Dermis blood vessel endothelial cell (primary cell): ENCODE results near the gene PHF1. TPM values are rescaled to one million over a fixed set of nuclear protein-coding genes. Genes with fewer than 3 reads are reported as not detected.

Experiments
- DNase-seq: peaks from one replicate; pipeline ENCODE4 v3.0.0; 2010
- total RNA-seq: library from RNA; depleted of rRNA; stranded (reverse); fragments of >200 nt; gene quantifications from 2 replicates; pipeline ENCODE4 v1.2.3, GENCODE V29; 2014

The PHF1 gene
- total RNA-seq, 1 donor from 2014 or later = 16.5 TPM

DNA sequence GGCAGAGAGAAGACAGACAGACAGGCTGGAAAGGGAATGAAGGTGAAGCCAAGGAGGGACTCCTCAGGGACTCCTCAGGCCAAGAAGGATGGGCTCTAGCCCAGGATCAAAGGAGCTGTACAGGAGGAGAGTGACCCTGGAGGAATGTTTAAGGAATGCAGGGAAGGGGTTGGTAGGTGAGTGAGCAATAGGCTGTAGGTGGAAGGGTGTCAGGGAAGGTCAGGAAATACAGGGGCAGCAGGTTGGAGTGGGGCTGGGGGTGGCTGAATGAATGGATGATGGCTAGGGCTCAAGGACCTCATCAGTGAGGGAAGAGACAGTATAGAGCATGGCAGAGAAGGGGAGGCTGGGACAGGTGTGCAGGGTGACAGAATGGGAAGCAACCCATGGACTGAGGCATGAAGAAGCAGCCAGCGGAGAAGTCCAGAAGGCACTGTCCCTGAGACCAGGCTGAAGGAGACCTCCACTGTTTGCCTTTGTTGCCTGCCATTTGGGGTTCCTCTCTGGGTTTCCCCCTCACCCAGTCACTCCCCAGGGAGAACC is 22.3 kb downstream of the PHF1 start:
- no peak for DNase-seq

DNA sequence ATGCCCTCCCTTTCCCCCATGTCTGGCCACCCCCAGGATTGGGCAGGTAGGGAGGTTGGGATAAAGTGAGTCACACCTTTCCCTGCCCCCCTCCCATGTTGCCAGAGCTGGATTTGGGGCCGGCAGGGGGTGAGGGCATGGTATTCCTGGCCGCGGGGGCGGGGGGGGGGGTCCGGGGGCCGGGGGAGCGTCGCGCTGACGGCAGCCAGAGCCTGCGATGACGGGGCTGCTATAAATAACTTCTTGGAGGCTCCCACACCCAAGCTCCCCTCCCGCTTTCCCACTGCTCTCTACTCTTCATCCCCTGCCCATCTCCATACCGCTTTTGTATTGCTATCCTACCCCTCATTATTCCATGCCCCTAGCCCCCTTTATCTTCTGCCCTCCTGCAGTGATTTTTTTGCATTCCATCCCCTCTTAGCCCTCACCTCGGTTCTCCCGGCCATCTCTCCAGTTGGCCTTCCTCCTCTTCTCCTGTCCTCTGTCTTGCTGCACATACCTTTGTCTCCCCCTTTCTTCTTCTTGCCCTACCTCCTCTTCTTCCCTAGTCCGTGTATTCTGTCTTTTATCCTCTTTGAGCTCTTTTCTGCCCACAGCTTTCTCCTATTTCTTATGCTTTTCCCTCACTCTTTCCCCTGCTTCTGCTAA is 22.9 kb downstream of the PHF1 start:
- DNase-seq = no peak

DNA sequence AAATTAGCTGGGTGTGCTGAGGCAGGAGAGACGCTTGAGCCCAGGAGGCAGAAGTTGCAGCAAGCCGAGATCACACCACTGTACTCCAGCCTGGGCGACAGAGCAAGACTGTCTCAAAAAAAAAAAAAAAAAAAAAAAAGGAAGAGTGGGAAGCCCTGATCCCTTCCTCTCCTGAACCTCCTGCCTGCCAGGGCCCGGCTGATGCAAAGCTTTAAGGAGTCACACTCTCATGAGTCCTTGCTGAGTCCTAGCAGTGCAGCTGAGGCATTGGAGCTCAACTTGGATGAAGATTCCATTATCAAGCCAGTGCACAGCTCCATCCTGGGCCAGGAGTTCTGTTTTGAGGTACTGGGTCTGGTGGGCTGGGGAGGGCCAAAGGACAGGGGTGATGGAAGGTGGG is 24.1 kb downstream of the PHF1 start:
- no peak for DNase-seq

DNA sequence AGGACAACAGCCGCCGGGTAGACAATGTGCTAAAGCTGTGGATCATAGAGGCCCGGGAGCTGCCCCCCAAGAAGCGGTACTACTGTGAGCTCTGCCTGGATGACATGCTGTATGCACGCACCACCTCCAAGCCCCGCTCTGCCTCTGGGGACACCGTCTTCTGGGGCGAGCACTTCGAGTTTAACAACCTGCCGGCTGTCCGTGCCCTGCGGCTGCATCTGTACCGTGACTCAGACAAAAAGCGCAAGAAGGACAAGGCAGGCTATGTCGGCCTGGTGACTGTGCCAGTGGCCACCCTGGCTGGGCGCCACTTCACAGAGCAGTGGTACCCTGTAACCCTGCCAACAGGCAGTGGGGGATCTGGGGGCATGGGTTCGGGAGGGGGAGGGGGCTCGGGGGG is 26.9 kb downstream of the PHF1 start:
- DNase-seq = no peak

DNA sequence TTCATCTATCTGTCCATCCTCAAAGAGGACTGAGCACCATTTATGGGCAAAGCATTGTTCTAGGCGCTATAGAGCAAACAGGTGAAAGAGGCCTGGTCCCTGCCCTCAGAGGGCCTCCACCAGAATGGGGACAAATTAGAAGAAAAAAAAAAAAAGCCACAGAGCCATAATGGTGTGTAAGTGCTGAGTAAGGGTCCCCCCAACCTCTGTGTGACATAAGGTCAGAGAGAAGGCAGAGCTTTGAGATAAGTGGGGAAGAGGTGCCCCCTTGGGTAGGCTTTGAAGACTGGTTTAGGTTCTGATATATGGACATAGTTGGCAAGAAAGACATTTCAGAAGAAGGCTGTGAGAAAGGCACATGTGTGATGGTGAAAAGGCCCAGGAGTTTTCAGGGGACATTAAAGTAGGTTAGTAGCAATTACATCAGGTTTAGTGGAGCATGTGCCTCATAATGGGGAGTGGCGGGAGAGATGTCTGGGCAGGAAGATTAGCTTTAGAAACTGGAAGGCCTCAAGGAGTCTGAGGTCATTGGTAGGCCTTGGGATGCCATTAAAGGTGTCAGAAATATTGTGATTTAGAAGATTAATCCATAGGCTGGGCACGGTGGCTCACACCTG is 28.3 kb downstream of the PHF1 start:
- DNase-seq = no peak

DNA sequence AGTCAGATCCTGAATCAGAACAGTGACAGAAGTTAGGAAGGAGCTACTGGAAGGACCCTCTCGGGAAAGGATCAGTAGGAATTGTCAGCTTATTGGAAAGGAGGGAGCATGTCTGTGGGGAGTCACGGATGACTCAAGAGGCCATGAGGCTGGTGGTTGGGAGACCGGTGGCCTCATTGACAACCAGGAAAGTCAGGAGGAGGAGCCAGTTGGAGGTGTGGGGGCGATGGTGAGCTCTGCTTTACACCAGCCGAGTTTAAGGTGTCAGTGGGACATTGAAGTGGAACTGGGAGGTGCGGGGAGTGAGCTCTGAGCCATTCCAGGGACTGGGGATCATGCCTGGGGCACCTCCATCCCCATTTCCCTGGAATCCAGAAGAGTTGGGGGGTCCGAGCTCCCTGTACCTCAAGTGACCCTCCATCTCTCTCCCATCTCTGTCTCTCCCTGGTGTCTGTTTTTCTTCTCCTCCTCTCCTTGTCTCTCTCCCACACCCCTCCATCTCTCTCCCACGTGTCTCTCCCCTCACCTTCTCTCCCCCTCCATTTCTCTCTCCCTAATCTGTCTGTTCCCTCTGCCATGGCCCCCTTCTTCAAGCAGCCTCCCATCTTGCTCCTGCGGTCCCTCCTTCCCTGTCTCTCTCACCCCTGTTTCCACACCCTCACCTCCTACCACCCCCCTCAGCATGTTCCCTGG is 29.3 kb downstream of the PHF1 start:
- DNase-seq = no peak

DNA sequence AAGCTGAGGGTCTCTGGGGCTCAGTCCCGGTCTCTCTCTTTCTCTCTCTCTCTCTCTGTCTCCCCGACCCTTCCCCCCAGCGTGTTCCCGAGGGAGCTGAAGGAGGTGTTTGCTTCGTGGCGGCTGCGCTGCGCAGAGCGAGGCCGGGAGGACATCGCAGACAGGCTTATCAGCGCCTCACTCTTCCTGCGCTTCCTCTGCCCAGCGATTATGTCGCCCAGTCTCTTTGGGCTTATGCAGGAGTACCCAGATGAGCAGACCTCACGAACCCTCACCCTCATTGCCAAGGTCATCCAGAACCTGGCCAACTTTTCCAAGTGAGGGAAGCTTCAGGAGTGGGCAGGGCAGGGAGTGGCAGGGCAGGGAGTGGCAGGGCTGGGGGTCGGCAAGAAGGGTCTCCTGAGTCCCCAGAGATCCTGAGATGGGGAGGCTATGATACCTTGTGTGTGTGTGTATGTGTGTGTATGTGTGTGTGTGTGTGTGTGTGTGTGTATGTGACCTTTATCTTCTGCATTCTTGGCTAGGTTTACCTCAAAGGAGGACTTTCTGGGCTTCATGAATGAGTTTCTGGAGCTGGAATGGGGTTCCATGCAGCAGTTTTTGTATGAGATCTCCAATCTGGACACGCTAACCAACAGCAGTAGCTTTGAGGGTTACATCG is 30.0 kb downstream of the PHF1 start:
- DNase-seq = no peak

DNA sequence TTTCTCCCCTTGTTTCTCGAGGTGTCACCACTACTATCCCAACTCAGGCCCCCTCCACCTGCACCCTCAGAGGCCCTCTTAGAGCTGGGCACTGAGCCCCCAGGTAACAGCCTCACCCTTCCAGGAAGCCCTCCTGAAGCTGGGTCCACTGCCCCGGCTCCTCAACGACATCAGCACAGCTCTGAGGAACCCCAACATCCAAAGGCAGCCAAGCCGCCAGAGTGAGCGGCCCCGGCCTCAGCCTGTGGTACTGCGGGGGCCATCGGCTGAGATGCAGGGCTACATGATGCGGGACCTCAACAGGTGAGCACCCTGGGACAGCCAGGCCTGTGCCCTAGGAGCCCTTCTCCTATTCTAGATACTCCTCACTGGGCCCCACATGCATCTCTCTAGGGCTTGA is 30.6 kb downstream of the PHF1 start:
- DNase-seq = no peak

DNA sequence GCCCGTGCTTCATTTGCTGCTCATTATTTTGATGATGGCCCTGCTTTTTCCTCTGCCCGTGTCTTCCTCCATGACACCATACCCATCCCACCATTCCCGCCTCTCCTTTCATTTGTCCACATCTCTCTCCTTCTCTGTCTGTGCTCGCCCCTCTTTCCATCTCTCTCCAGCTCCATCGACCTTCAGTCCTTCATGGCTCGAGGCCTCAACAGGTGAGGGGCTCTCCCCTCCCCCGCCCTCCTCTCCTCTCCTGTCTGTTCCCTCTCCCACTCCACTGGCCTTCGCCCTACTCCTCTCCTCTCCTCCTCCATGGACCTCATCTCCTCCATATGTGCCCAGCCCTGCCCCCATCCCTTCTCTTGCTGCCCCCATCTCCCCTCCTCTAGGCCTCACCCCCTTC is 31.5 kb downstream of the PHF1 start:
- no peak for DNase-seq

DNA sequence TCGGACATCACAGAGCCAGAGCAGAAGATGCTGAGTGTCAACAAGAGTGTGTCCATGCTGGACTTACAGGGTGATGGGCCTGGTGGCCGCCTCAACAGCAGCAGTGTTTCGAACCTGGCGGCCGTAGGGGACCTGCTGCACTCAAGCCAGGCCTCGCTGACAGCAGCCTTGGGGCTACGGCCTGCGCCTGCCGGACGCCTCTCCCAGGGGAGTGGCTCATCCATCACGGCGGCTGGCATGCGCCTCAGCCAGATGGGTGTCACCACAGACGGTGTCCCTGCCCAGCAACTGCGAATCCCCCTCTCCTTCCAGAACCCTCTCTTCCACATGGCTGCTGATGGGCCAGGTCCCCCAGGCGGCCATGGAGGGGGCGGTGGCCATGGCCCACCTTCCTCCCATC is 32.2 kb downstream of the PHF1 start:
- DNase-seq = no peak

DNA sequence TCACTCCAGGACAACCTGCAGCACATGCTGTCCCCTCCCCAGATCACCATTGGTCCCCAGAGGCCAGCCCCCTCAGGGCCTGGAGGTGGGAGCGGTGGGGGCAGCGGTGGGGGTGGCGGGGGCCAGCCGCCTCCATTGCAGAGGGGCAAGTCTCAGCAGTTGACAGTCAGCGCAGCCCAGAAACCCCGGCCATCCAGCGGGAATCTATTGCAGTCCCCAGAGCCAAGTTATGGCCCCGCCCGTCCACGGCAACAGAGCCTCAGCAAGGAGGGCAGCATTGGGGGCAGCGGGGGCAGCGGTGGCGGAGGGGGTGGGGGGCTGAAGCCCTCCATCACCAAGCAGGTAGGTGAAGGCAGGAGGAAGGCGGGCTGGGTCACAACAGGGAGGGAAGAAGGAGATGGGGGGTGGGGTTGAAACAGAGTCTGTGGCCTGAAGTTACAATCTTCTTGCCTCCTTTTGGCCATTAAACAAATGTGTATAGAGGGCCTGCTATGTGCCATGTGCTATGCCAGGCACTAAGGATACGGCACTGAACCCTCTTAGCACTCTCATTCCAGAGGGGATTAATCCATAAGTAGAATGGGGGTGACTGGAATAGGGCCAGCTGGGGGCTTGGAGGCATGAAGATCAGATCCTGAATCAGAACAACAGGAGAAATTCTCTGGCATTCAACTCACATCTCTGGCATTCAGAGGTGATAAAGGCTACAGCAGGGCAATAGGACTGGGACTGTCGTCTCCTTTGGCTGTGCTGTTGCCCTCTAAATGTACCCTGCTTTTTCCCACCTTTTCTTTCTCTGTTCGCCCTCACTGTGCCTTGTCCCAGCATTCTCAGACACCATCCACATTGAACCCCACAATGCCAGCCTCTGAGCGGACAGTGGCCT is 33.0 kb downstream of the PHF1 start:
- no peak for DNase-seq

DNA sequence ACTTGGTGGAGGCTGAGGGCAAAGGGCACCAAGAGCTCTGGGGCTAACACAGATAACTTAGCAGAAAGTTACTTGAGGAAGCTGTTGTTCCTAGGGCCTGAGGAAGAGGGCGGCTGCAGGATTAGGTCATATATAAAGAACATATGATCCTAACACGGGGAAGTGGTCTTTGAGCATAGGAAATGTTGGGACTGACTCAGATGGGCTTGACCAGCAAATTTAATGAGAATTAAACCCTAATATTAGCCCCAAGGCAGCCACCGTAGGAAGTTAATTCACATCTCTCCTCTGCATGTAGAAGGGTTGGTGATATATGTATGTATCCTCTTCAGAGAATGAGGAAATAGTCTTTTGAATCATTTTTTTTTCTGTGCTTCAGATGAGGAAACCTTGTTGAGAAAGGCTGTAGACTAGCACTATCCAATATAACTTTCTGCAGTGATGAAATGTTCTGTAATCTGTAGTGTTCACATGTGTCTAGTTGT is 34.3 kb downstream of the PHF1 start:
- DNase-seq = no peak

DNA sequence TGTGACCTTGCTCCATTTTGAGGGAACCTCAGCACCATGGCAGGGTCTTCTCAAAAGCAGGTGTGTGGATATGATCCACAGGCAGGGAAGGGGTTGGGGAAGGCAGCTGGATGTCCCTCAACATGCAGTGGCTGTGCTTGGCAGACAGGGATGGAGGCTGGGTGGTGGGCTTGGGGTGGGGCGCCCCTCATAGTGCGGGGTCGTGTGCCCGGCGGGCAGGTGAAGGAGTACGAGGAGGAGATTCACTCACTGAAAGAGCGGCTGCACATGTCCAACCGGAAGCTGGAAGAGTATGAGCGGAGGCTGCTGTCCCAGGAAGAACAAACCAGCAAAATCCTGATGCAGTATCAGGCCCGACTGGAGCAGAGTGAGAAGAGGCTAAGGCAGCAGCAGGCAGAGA is 35.5 kb downstream of the PHF1 start:
- DNase-seq = no peak

DNA sequence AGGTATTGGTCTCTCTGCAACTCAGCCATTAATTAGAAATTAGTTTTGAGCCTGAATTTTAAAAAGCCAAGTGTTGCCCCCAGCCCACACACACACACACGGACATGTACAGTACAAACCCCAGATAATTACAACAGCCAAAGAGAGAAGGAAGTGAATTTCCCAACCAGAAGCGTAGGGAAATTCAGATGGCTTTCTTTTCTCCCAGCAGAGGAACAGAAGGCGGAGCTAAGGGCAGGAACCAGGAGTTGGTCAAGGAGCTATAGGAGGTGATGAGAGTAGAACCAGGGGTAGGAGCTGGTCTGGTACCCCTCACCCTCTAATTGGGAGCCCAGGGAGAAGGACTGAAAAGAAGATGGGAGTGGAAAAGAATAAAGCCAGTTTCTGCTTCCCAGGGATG is 39.6 kb downstream of the PHF1 start:
- DNase-seq = no peak

DNA sequence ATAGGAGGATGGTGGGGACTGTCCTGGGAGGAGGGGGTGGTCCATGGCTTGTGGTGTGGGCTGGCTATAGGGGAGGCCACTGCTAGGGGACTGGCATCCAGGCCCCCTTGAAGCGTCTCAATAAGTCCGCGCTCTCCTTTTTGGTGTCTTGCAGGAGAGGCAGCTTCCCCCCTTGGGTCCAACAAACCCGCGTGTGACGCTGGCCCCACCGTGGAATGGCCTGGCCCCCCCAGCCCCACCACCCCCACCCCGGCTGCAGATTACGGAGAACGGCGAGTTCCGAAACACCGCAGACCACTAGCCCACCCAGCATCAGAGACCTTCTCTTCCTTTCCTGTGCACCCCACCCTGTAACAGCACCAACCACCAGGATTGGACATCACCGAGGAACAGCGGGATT is 40.8 kb downstream of the PHF1 start:
- DNase-seq = no peak

DNA sequence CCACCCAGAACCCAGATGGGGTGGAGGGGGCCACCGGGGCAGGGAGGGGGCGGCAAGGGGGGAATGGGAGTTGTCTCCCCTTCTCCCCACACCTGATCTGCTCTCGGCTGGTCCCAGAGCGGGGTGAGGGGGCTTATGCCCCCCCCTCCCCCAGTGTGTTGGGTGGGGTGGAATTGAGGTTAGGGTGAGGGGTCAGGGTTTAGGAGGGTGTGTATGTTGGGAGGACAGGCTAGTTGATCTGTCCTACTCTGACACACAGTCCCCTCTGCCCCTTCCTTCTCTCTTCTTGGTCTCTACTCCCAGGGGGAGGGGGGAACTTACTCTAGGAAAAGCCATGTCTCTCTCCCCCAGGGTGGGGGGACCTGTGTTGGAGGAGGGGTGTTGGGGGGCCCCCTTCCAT is 41.7 kb downstream of the PHF1 start:
- DNase-seq = no peak

DNA sequence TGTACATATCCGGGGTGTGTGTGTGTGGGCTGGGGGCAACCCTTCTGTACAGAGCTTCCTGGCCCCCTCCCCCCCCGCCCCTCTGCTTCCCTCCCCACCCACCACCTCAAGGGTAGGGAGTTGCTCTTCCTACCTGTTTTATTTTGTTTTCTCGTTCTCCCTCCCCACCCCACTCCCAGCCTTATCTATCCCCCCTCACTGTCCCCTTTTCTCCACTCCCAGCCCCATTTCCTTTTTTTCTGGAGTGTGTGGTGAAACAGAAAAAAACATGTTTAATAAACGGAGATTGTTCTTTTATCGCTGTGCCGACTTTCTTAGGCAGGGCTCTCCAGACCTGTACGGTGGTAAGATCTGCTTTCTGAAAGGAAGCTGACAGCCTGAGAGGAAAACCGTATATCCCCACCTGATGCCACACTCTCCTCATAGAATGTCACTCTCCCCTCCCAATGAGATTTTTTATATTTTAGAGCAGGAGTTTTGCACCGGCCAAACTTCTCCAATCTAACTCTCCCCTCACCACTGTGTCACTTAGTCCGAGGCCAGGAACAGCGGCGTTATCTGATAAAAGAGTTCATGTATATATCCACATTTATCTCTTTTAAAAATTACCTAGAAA is 42.7 kb downstream of the PHF1 start:
- no peak for DNase-seq

DNA sequence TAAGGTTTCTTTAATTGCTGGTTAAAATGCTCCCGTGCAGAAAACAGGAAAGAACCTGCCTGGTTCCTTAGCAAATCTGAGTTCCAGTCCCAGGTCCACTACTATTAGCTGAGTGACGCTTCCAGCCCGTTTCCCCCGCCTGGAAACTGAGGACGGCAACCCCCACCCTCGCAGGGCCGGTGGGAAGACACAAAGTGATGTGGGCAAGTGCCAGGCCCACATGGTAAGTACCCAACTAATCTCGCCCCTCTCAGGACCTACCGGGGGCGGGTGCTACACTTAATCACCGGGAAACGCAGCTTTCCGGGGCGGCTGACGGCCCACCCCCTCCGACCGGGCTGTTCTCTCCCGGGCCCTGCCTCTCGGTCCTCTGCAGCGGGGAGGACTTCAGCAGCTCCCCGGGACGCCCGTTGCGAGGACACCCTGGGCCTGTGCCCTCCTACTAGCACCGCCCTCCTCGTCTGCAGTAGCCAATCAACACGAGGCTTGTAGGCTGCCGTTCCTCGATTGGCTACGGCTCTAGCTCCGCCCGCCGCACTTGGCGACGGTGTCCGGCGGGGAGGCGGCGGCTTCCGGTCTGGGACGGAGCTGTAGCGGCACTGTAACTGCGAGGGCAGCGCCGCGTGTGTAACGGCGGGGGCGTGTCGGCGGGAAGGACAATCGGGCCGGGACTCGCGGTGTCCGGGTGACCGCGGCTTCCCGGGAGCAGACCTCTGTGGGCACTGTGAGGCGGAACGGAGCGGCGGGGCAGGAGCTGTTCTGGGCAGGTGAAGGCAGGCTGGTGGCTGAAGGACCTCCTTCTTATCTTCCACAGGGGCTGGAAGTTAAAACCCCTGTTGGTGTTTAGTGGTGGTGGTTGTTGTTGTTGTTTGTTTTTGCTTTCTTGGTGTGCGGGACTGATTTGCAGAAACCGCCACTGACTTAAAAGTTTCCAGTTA is 43.5 kb downstream of the PHF1 start, which contains the start of gene ZBTB9:
Gene ZBTB9, plus strand, starts transcription at position 568 of the 938 bp plus-strand sequence. CDS start 525 bp downstream, outside the sequence.
- DNase-seq = peak; percentile 97

DNA sequence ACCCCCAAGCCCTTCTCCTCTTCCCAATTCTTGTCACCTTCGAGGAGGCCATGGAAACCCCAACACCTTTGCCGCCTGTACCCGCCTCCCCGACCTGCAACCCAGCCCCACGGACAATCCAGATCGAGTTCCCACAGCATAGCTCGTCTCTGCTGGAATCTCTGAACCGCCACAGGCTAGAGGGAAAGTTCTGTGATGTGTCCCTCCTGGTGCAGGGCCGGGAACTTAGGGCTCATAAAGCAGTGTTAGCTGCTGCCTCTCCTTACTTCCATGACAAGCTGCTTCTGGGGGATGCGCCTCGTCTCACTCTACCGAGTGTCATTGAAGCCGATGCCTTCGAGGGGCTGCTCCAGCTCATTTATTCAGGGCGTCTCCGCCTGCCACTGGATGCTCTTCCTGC is 44.2 kb downstream of the PHF1 start:
- DNase-seq = no peak

DNA sequence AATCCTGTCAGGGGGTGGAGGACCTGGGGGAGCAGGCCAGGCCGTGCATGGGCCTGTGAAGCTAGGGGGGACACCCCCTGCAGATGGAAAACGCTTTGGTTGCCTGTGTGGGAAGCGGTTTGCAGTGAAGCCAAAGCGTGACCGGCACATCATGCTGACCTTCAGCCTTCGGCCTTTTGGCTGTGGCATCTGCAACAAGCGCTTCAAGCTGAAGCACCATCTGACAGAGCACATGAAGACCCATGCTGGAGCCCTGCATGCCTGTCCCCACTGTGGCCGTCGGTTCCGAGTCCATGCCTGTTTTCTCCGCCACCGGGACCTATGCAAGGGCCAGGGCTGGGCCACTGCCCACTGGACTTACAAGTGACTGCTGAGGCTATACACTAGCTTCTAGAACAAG is 45.3 kb downstream of the PHF1 start:
- no peak for DNase-seq

DNA sequence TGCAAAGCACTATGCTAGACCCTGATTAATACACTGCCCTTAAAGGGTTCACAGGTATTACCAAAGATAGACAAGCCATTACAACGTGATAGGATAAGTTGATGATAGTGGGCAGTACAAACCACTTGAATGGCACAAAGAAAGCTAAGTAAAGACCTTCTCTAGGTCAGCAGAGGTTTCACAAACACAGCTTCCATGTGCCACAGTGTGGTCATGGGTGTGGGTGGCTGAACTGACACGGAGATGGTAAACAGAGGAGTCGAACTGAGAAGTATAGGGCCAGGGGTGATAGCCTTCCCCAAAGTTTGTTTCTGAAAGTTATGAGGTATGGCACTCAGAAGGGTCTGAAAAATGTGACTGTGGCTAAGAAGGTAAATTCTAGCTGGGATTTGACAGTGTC is 47.9 kb downstream of the PHF1 start:
- DNase-seq = no peak
